ENCODE data around the gene ATP5MG. TPM values are rescaled to one million over a fixed set of nuclear protein-coding genes. Genes with fewer than 3 reads are reported as not detected.

ATP5MG gene
- total RNA-seq, 1 experiment from 2014 or later, result 248 TPM

GRCh38 chr11:118410055-118410745 is 8.8 kb downstream of the ATP5MG start:
- POLR2A ChIA-PET (ENCODE audit: unreplicated experiment), result interaction anchor here (0.7 kb wide), 1 partner anchor 112 kb away, joined by 4 read pairs; no protein-coding TSS in a partner anchor
- DNase-seq, result no peak
- CTCF ChIA-PET, result no interaction called here
- Histone ChIP-seq H2AFZ (no peak overlapping the region), H3K9me3 (ENCODE audit: insufficient read depth, low read depth) (no peaks in the 10 kb centered on the region), H3F3A (ENCODE audit: insufficient read depth, low read depth) (peaks cover 27% of the 10 kb centered on the region), H3K27ac (no peak overlapping the region), H3K27me3 (ENCODE audit: insufficient read depth, low read depth) (no peaks in the 10 kb centered on the region), H4K20me1 (ENCODE audit: insufficient read depth) (peaks cover 19% of the 10 kb centered on the region; the same call in 1 of the 2 replicates), H3K4me3 (no peak overlapping the region), H3K9me2 (ENCODE audit: insufficient read depth) (no peaks in the 10 kb centered on the region), H3K4me1 (replicated peaks; ENCODE audit: insufficient read depth) (peaks cover 2% of the 10 kb centered on the region), H3K4me2 (no peak overlapping the region), H3K79me2 (ENCODE audit: low read depth) (peaks cover 22% of the 10 kb centered on the region), H3K36me3 (ENCODE audit: low read depth) (peaks cover 25% of the 10 kb centered on the region)
- no TSS peak for BruUV-seq (replicated peaks)
- intact Hi-C loops (cut with micrococcal nuclease; ENCODE audit: unreplicated experiment), result no loop called here
- TF ChIP-seq EZH2 (IDR thresholded peaks at IDR 0.05; ENCODE audit: low read depth) (no peak), CTCF (conservative IDR thresholded peaks at IDR 0.05) (no peak)

- Histone ChIP-seq H3K9me3 (ENCODE audit: insufficient read depth, low read depth) (no peaks in the 10 kb centered on the region), H3K36me3 (ENCODE audit: low read depth) (peaks cover 22% of the 10 kb centered on the region), H3K4me2 (no peak overlapping the region), H2AFZ (no peak overlapping the region), H3K27me3 (ENCODE audit: insufficient read depth, low read depth) (no peaks in the 10 kb centered on the region), H3K4me3 (no peak overlapping the region), H3K27ac (no peak overlapping the region), H4K20me1 (ENCODE audit: insufficient read depth) (0 out of 2 replicates have a peak, but pooled peaks cover 11% of the 10 kb centered on the region), H3F3A (ENCODE audit: insufficient read depth, low read depth) (peaks cover 40% of the 10 kb centered on the region), H3K9me2 (ENCODE audit: insufficient read depth) (no peaks in the 10 kb centered on the region), H3K4me1 (replicated peaks; ENCODE audit: insufficient read depth) (peaks cover 15% of the 10 kb centered on the region), H3K79me2 (ENCODE audit: low read depth) (peaks cover 9% of the 10 kb centered on the region)
- intact Hi-C loops (cut with micrococcal nuclease; ENCODE audit: unreplicated experiment), result no loop called here
- no TSS peak for BruUV-seq (replicated peaks)
- ChIA-PET CTCF (interaction anchor here (0.6 kb wide), 1 partner anchor 1082 kb away, joined by 3 read pairs; no protein-coding TSS in a partner anchor), POLR2A (ENCODE audit: unreplicated experiment) (no interaction called here)
- TF ChIP-seq EZH2 (IDR thresholded peaks at IDR 0.05; ENCODE audit: low read depth) (no peak), CTCF (conservative IDR thresholded peaks at IDR 0.05) (no peak)
- no peak for DNase-seq
These were observed 10.1 kb downstream of the ATP5MG start for GRCh38 chr11:118411530-118411929.

DNA sequence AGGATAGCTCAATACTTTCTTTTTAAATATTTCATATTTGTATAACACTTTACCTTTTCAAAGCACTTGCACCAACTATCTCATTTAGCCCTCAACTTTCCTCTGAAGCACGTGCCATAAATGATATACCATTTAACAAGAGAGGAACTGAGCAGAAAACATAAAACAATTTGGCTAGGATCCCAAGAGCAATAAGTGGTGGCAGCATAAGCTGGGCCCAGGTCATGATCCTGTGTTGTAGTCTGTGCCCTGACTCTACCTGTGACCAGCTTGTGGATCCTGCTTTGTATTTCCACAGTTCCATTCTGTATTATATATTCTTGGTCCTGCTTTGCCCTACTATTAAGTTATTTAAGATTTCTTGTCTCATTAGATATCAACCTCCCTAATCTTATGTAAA is 11.5 kb downstream of the ATP5MG start:
- TF ChIP-seq EZH2 (IDR thresholded peaks at IDR 0.05; ENCODE audit: low read depth), result no peak
- Histone ChIP-seq H2AFZ (no peak overlapping the region), H3K4me3 (no peak overlapping the region), H3K79me2 (ENCODE audit: low read depth) (no peaks in the 10 kb centered on the region), H4K20me1 (ENCODE audit: insufficient read depth) (0 out of 2 replicates have a peak, but pooled peaks cover 1% of the 10 kb centered on the region), H3K36me3 (ENCODE audit: low read depth) (peaks cover 12% of the 10 kb centered on the region; the same call in 1 of the 2 replicates), H3K4me2 (no peak overlapping the region), H3K9me2 (ENCODE audit: insufficient read depth) (no peaks in the 10 kb centered on the region), H3K4me1 (replicated peaks; ENCODE audit: insufficient read depth) (peaks cover 24% of the 10 kb centered on the region), H3K9me3 (ENCODE audit: insufficient read depth, low read depth) (no peaks in the 10 kb centered on the region), H3F3A (ENCODE audit: insufficient read depth, low read depth) (peaks cover 44% of the 10 kb centered on the region), H3K27me3 (ENCODE audit: insufficient read depth, low read depth) (no peaks in the 10 kb centered on the region), H3K27ac (no peak overlapping the region)
- no TSS peak for BruUV-seq (replicated peaks)
- no peak for DNase-seq
- POLR2A ChIA-PET (ENCODE audit: unreplicated experiment), result no interaction called here
- CTCF ChIA-PET, result no interaction called here
- intact Hi-C loops (cut with micrococcal nuclease; ENCODE audit: unreplicated experiment), result no loop called here

All from PC-9 (cell line).